HepG2 (cell line): Measurements from ENCODE around the gene VPS25. TPM values are rescaled to one million over a fixed set of nuclear protein-coding genes. Genes with fewer than 3 reads are reported as not detected.

Source experiments
- ARID3A ChIP-seq: IDR thresholded peaks from 2 replicates; pipeline ENCODE4 v1.6.1; 2012; ENCODE audit warnings: low read depth, low read length, improper control_type of control experiment
- KDM5A ChIP-seq: fragments of 200-600 bp; sonication (generic); IDR thresholded peaks from 2 replicates; pipeline ENCODE4 v1.7.0; 2018; ENCODE audit warnings: antibody characterized with exemption, mild to moderate bottlenecking, low read length, borderline replicate concordance
- MTF1 ChIP-seq: sonication (generic); formaldehyde crosslinking; IDR thresholded peaks from 2 replicates; pipeline ENCODE4 v1.5.0; 2020; ENCODE audit warnings: missing genetic modification reagents
- RCOR2 ChIP-seq: IDR thresholded peaks from 2 replicates; pipeline ENCODE4 v1.6.1; 2016; ENCODE audit warnings: missing biosample characterization, missing genetic modification reagents
- REST ChIP-seq, 2 experiments: IDR thresholded peaks; 2 replicates each; pipeline ENCODE4 v1.6.1; 2011 to 2012; ENCODE audit warnings: low read length in 2 of 2, borderline replicate concordance in 1 of 2, low read depth in 1 of 2, mild to moderate bottlenecking in 1 of 2, moderate library complexity in 1 of 2
- SKIL ChIP-seq: sonication (generic); formaldehyde crosslinking; IDR thresholded peaks from 2 replicates; pipeline ENCODE4 v1.8.0; 2022; ENCODE audit warnings: missing genetic modification reagents, mild to moderate bottlenecking, moderate library complexity, borderline replicate concordance
- U2AF2 ChIP-seq: fragments of 200-400 bp; formaldehyde crosslinking; IDR thresholded peaks from 2 replicates; pipeline ENCODE4 v1.6.1; 2017; ENCODE audit warnings: low read depth, mild to moderate bottlenecking, low read length
- YY1 ChIP-seq: IDR thresholded peaks from 2 replicates; pipeline ENCODE4 v1.6.1; 2011; ENCODE audit warnings: low read length, low read depth, moderate library complexity, mild to moderate bottlenecking; ENCODE audit not compliant: insufficient read depth, insufficient replicate concordance
- ZBTB2 ChIP-seq: sonication (generic); formaldehyde crosslinking; IDR thresholded peaks from 2 replicates; pipeline ENCODE4 v1.8.0; 2022; ENCODE audit warnings: low read depth, missing genetic modification reagents
- ZEB1 ChIP-seq: IDR thresholded peaks from 2 replicates; pipeline ENCODE4 v1.6.1; 2012; ENCODE audit warnings: mild to moderate bottlenecking, low read depth, inconsistent platforms; ENCODE audit not compliant: insufficient replicate concordance
- ZNF251 ChIP-seq: sonication (generic); formaldehyde crosslinking; IDR thresholded peaks from 2 replicates; pipeline ENCODE4 v1.9.0; 2021; ENCODE audit warnings: mild to moderate bottlenecking, missing genetic modification reagents
- ZNF569 ChIP-seq: sonication (generic); formaldehyde crosslinking; IDR thresholded peaks from 2 replicates; pipeline ENCODE4 v1.5.0; 2020; ENCODE audit warnings: mild to moderate bottlenecking, missing genetic modification reagents, moderate library complexity, borderline replicate concordance
- ZNF777 ChIP-seq: sonication (generic); formaldehyde crosslinking; IDR thresholded peaks from 2 replicates; pipeline ENCODE4 v1.4.0; 2020; ENCODE audit warnings: missing genetic modification reagents
- ZZZ3 ChIP-seq: sonication (generic); formaldehyde crosslinking; IDR thresholded peaks from 2 replicates; pipeline ENCODE4 v1.4.0; 2020; ENCODE audit warnings: missing genetic modification reagents, mild to moderate bottlenecking, borderline replicate concordance
- polyA plus RNA-seq, 8 experiments: library from polyadenylated mRNA; depleted of rRNA in 3 of 8; stranded (reverse) in 7 of 8; unstranded in 1 of 8; fragments of >200 nt; fragmentation: Illumina TruSeq in 4 of 8; extraction: Trizol in 4 of 8; gene quantifications; 2 replicates each; pipeline versions ENCODE4 v1.2.1 to v1.2.3, GENCODE V29; 2011 to 2016; ENCODE audit warnings: low read depth in 4 of 8, missing spikeins in 1 of 8, mixed read lengths in 1 of 8; ENCODE audit not compliant: insufficient read depth in 1 of 8
- total RNA-seq, 5 experiments: library from RNA; depleted of rRNA; stranded (reverse); fragments of >200 nt; fragmentation: Illumina TruSeq; extraction: Trizol; gene quantifications; 2 replicates each; pipeline ENCODE4 v1.2.3, GENCODE V29; 2016; ENCODE audit warnings: low read depth in 1 of 5
- TF ChIP-seq, protein P1 (sequence below): sonication (generic); formaldehyde crosslinking; IDR thresholded peaks from 2 replicates; pipeline ENCODE4 v1.5.1; 2020; ENCODE audit warnings: mild to moderate bottlenecking, moderate library complexity, missing genetic modification reagents

The VPS25 gene
- total and polyA plus RNA-seq, 2 of the 13 experiments (the other 11 are each of a cell fraction or from before 2014, with no cell fraction given) = 161 to 249 TPM

DNA sequence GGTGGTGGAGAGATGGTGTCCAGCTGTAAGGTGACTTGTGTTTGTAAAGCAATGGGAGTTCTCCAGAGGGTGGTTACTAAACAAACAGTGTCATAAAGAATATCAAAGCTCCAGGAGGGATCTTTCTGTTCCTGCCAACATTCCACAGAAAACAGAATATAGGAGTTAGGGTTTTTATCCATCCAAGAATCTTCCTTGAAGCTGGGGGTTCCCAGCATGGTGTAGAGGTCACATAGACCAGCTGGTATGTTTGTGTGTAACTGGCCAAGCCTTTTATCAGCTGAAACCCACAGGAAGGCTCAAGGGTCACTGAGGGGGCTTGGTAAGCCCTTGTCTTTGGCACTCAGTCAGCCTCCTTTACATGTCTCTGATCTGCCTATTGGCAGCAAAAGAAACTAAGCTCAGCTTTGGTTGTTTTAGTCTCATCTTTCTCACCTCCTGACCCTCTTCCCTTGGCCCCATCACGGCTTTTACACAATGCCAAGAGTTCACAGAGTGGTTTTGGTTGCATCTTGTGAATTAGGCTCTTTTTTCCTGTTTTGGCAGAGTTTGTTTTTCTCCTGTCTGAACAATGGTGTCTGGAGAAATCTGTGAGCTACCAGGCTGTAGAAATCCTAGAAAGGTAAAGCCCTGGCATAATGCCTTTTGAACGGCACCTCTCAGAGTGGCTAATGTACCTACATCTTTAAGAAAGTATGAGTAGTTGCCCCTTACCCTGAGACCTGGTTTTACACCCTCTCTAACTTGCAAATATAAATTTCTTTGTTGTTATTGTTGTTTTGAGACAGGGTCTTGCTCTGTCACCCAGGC is 30.0 kb downstream of the VPS25 start (continued):
- TF ChIP-seq REST (IDR thresholded peaks at IDR 0.05; ENCODE audit: borderline replicate concordance in 1 of 2, low read depth in 1 of 2, low read length in 2 of 2) = 0 out of 4 replicates have a peak, but pooled peaks of 1 of the 2 experiments have one; percentile 20
- no peak for TF ChIP-seq ZBTB2
- no peak for TF ChIP-seq ARID3A
- no peak; the same call in 1 of the 2 replicates for TF ChIP-seq ZNF569 (CRISPR knock-in tag)
- TF ChIP-seq SKIL (CRISPR knock-in tag) = no peak
- 0 out of 2 replicates have a peak, but pooled peaks have one; percentile 53 for TF ChIP-seq RCOR2 (CRISPR knock-in tag)
- TF ChIP-seq ZEB1 = no peak
- TF ChIP-seq ZNF777 = no peak
- no peak for TF ChIP-seq YY1
- TF ChIP-seq ZNF251 (CRISPR knock-in tag) = no peak
- no peak for TF ChIP-seq KDM5A
- TF ChIP-seq U2AF2 = no peak
- TF ChIP-seq, protein P1, sequence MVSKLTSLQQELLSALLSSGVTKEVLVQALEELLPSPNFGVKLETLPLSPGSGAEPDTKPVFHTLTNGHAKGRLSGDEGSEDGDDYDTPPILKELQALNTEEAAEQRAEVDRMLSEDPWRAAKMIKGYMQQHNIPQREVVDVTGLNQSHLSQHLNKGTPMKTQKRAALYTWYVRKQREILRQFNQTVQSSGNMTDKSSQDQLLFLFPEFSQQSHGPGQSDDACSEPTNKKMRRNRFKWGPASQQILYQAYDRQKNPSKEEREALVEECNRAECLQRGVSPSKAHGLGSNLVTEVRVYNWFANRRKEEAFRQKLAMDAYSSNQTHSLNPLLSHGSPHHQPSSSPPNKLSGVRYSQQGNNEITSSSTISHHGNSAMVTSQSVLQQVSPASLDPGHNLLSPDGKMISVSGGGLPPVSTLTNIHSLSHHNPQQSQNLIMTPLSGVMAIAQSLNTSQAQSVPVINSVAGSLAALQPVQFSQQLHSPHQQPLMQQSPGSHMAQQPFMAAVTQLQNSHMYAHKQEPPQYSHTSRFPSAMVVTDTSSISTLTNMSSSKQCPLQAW (CRISPR knock-in tag) = no peak; the same call in 1 of the 2 replicates
- no peak for TF ChIP-seq ZZZ3 (CRISPR knock-in tag)
- TF ChIP-seq MTF1 (CRISPR knock-in tag) = no peak
